Panc1 (cell line): ENCODE measurements around the gene LGALS4. TPM values are rescaled to one million over a fixed set of nuclear protein-coding genes. Genes with fewer than 3 reads are reported as not detected.
A peak's percentile ranks its signal among the peaks of the same experiment; 100 is the strongest.
"Not testable (repeated sequence)": the region's sequence is repeated elsewhere in the genome, so short reads cannot be mapped to it uniquely, and the experiment has no call there.

ENCODE experiments used
- ATAC-seq: fragments of 200-7000 bp; cut with Tn5 transposase; 2 replicates; pipeline ENCODE4 v1.9.1; 2020; ENCODE audit warnings: mild to moderate bottlenecking, moderate library complexity
- BruUV-seq: library from RNA; stranded (reverse); fragments of 400-500 nt; replicated peaks from 2 replicates; lab custom pipeline; 2021; lab: Mats Ljungman, UMichigan
- CTCF ChIA-PET: fragments of 300-600 bp; sonication (Branson Sonifier 250); formaldehyde crosslinking; loops from one replicate; lab custom pipeline; 2022; ENCODE audit warnings: antibody characterized with exemption; lab: Charles Lee
- POLR2A ChIA-PET: fragments of 300-600 bp; sonication (Branson Sonifier 250); formaldehyde crosslinking; loops from one replicate; lab custom pipeline; 2022; ENCODE audit warnings: antibody characterized with exemption; lab: Charles Lee
- DNase-seq: peaks from one replicate; pipeline ENCODE4 v3.0.0-alpha.2; 2010; ENCODE audit warnings: low read depth, low spot score
- H3K27ac ChIP-seq: 2 replicates; pipeline ENCODE4 v1.5.1; 2011; ENCODE audit warnings: mild to moderate bottlenecking, low read length, inconsistent platforms
- H3K27me3 ChIP-seq: fragments of 200-500 bp; sonication (Bioruptor generic); 2 replicates; pipeline ENCODE4 v1.6.0; 2014; ENCODE audit warnings: low read length, inconsistent platforms; ENCODE audit not compliant: control insufficient read depth, insufficient read depth
- H3K36me3 ChIP-seq: fragments of 200-500 bp; sonication (Bioruptor generic); 2 replicates; pipeline ENCODE4 v1.5.1; 2014; ENCODE audit warnings: inconsistent platforms, mild to moderate bottlenecking, low read length, moderate library complexity; ENCODE audit not compliant: control insufficient read depth, insufficient read depth
- H3K4me1 ChIP-seq: 2 replicates; pipeline ENCODE4 v1.5.1; 2011; ENCODE audit warnings: inconsistent platforms, mild to moderate bottlenecking, low read length, moderate library complexity; ENCODE audit not compliant: control insufficient read depth, insufficient read depth
- H3K4me3 ChIP-seq, 2 experiments: 2 replicates each; pipeline ENCODE4 v1.5.1; 2011 to 2012; ENCODE audit warnings: low read depth in 2 of 2, low read length in 2 of 2, mild to moderate bottlenecking in 2 of 2, inconsistent platforms in 1 of 2, moderate library complexity in 1 of 2
- H3K9me3 ChIP-seq: fragments of 200-500 bp; sonication (Bioruptor generic); 2 replicates; pipeline ENCODE4 v1.5.1; 2014; ENCODE audit warnings: low read depth, mild to moderate bottlenecking, inconsistent platforms, low read length, moderate library complexity; ENCODE audit not compliant: control insufficient read depth, insufficient read depth
- CTCF ChIP-seq: fragments of 450-650 bp; IDR thresholded peaks from 2 replicates; pipeline ENCODE4 v1.5.1; 2017; ENCODE audit warnings: mild to moderate bottlenecking
- POLR2AphosphoS5 ChIP-seq: IDR thresholded peaks from 2 replicates; pipeline ENCODE4 v1.6.1; 2012; ENCODE audit warnings: mild to moderate bottlenecking, low read depth, low read length, moderate library complexity
- REST ChIP-seq, 2 experiments: IDR thresholded peaks; 2 replicates each; pipeline ENCODE4 v1.6.1; 2011 to 2012; ENCODE audit warnings: low read depth in 2 of 2, control low read depth in 1 of 2, low read length in 1 of 2, mild to moderate bottlenecking in 1 of 2, moderate library complexity in 1 of 2; ENCODE audit not compliant: insufficient read depth in 1 of 2
- SIN3A ChIP-seq: IDR thresholded peaks from 2 replicates; pipeline ENCODE4 v1.6.1; 2012; ENCODE audit warnings: low read depth, mild to moderate bottlenecking, low read length, moderate library complexity, borderline replicate concordance; ENCODE audit not compliant: insufficient read depth
- TCF7L2 ChIP-seq: IDR thresholded peaks from 2 replicates; pipeline ENCODE4 v1.6.1; 2011; ENCODE audit warnings: mild to moderate bottlenecking, low read depth, low read length, inconsistent platforms
- in situ Hi-C: cut with HindIII; loops from 2 replicates; pipeline ENCODE4 v1.10.0; 2016; ENCODE audit warnings: low sequenced_read_pairs, low pct_unique_long_range_greater_than_20kb
- intact Hi-C: fragments of 100-400 bp; cut with micrococcal nuclease; formaldehyde crosslinking; loops from one replicate; pipeline ENCODE4 v1.10.0; 2022; ENCODE audit not compliant: unreplicated experiment
- total RNA-seq: library from RNA; stranded (reverse); gene quantifications from one replicate; pipeline ENCODE4 v1.2.1, GENCODE V29; 2021; ENCODE audit not compliant: unreplicated experiment

Gene LGALS4
- total RNA-seq, 1 experiment from 2014 or later = 3.9 TPM

GRCh38 chr19:38859631-38860204, 47.0 kb upstream of the LGALS4 start:
- ATAC-seq, H3K4me3 ChIP-seq, in situ Hi-C loops, H3K9me3 ChIP-seq, H3K27me3 ChIP-seq, BruUV-seq, H3K27ac ChIP-seq, DNase-seq, H3K36me3 ChIP-seq: not testable (repeated sequence)
- CTCF ChIA-PET = interaction anchor here (0.8 kb wide), 1 partner anchor 325 kb away, joined by 6 read pairs; no protein-coding TSS in a partner anchor
- intact Hi-C loops = loop anchor here (10.0 kb wide), 1 partner anchor 355 kb away; no protein-coding TSS in a partner anchor
- H3K4me1 ChIP-seq = peaks cover 16% of the 10 kb centered on the region
- peak; percentile 80; the same call in 1 of the 2 replicates for TF ChIP-seq TCF7L2
- POLR2A ChIA-PET = interaction anchor here (0.6 kb wide), 1 partner anchor 32 kb away, joined by 5 read pairs; no protein-coding TSS in a partner anchor

GRCh38 chr19:38856813-38857212, 44.1 kb upstream of the LGALS4 start:
- POLR2A ChIA-PET = interaction anchor here (0.7 kb wide), 1 partner anchor 24 kb away, joined by 9 read pairs; no protein-coding TSS in a partner anchor
- TF ChIP-seq SIN3A (no peak), TCF7L2 (no peak), REST (IDR thresholded peaks at IDR 0.05; ENCODE audit: insufficient read depth in 1 of 2, low read depth in 2 of 2, low read length in 1 of 2) (no peak), CTCF (no peak), POLR2AphosphoS5 (no peak)
- CTCF ChIA-PET = interaction anchor here (0.6 to 1.0 kb wide), 2 partner anchors 14 to 72 kb away, joined by 3 to 4 read pairs; no protein-coding TSS in a partner anchor
- no peaks in the 10 kb centered on the region for H3K27me3 ChIP-seq
- no TSS peak for BruUV-seq
- in situ Hi-C loops = no loop called here
- intact Hi-C loops = loop anchor here (10.0 kb wide), 1 partner anchor 352 kb away; no protein-coding TSS in a partner anchor
- no peak overlapping the region for H3K27ac ChIP-seq
- ATAC-seq (no peak), DNase-seq (no peak)
- no peaks in the 10 kb centered on the region for H3K9me3 ChIP-seq
- H3K4me3 ChIP-seq = no peak overlapping the region
- no peaks in the 10 kb centered on the region for H3K36me3 ChIP-seq
- H3K4me1 ChIP-seq = peaks cover 17% of the 10 kb centered on the region

GRCh38 chr19:38855751-38856150, 43.0 kb upstream of the LGALS4 start:
- peaks cover 23% of the 10 kb centered on the region for H3K4me1 ChIP-seq
- POLR2A ChIA-PET, CTCF ChIA-PET, H3K4me3 ChIP-seq, H3K27ac ChIP-seq, H3K36me3 ChIP-seq, H3K27me3 ChIP-seq, H3K9me3 ChIP-seq, in situ Hi-C loops, DNase-seq, BruUV-seq, ATAC-seq: not testable (repeated sequence)
- intact Hi-C loops = loop anchor here (10.0 kb wide), 1 partner anchor 351 kb away; no protein-coding TSS in a partner anchor

GRCh38 chr19:38854961-38855360, 42.2 kb upstream of the LGALS4 start:
- H3K9me3 ChIP-seq, CTCF ChIA-PET, ATAC-seq, H3K27ac ChIP-seq, H3K36me3 ChIP-seq, H3K27me3 ChIP-seq, in situ Hi-C loops, POLR2A ChIA-PET, DNase-seq, BruUV-seq, H3K4me3 ChIP-seq: not testable (repeated sequence)
- H3K4me1 ChIP-seq = peaks cover 22% of the 10 kb centered on the region
- intact Hi-C loops = loop anchor here (5.0 to 10.0 kb wide), 2 partner anchors 42 to 350 kb away; partner anchors contain the start of genes NFKBIB and SIRT2
